ENCODE measurements around the gene VPS25.

DNA sequence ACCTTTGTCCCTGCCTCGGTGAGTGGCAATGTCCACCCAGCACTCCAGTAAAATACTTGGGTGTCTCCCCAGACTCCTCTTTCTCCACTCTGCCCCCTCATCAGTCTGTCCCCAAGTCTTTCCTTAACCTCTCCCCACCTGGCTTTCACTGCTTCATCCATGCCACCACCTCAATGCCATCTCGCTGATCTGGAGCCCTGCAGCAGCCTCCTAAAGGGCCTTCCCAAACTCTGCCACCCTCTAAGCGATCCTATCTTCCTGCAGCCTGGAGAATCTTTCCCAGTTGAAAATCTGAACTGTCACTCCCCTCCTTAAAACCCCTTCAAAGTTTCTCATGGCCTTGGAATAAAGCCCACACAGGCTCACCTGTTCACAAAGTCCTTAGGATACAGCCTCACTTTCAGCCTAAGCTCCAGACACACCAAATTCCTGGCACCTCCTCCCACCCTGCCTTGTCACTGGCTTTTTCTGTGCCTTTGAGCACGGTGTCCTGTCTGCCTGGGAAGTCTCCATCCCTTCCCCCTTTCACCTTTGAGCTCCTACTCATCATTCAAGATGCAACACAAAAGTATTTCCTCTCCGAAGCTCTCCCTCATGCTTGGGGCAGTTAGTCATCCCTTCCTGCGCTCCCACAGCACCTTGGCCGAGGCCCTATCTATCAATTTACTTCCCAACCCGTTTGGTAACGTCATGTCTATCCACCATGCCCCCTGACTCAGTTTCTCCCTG is 10.0 kb downstream of the VPS25 start:
- TF ChIP-seq ELF4 (IDR thresholded peaks at IDR 0.05) (no peak), CTBP1 (IDR thresholded peaks at IDR 0.05; ENCODE audit: borderline replicate concordance) (no peak)
